ENCODE measurements around the gene HIGD1B.
A peak's percentile ranks its signal among the peaks of the same experiment; 100 is the strongest.

The HIGD1B gene

DNA sequence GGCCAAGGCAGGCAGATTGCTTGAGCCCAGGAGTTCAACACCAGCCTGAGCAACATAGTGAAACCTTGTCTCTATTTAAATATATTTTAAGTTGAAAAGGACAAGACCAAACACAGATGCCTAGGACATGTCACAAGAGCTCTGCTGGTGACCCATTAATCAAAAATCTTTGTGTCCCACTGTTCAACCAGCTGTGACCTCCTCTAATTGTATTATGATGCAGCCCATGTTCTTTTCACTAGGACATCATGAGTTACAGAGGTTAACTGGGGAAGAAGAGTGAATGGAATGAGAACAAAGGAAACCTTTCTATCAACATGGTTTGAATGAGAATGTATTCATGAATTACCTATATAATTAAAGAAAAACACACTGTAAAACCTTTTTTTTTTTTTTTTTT lies 44.6 kb downstream of the HIGD1B start:
- H4K20me1 ChIP-seq (ENCODE audit: low read depth, low read length): peaks cover 5% of the 10 kb centered on the region; the same call in 1 of the 2 replicates

DNA sequence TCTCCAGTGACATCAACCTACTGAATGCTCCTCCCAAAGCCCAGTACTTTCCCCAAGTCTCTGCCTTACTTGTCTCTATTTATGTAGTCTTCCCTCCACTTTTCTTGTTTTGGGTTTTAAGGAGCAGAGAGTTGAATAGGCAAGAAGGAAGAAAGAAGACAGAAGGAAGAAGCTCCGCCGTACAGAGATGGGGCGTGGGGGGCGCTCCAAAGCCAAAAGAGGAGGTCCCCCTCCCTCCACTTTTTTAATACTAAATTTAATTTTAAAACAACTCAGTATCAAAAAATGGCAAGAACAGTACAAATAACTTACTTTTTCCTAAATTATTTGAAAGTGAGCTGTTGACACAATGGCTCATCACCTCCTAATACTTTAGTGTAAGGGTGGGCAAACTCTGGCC lies 47.0 kb downstream of the HIGD1B start:
- Histone ChIP-seq H3K36me3 (ENCODE audit: low read length) (peaks cover 2% of the 10 kb centered on the region; the same call in 1 of the 2 replicates), H3K9me2 (replicated peaks; ENCODE audit: insufficient read depth, low read length) (no peaks in the 10 kb centered on the region), H3K27ac (ENCODE audit: low read depth, low read length) (no peak overlapping the region), H4K20me1 (ENCODE audit: low read depth, low read length) (no peaks in the 10 kb centered on the region), H3K9ac (ENCODE audit: low read length) (no peak overlapping the region), H3K79me2 (ENCODE audit: insufficient read depth, low read length) (peaks cover 74% of the 10 kb centered on the region), H3F3A (ENCODE audit: insufficient read depth) (no peaks in the 10 kb centered on the region), H3K4me3 (ENCODE audit: insufficient read depth, low read length, poor library complexity, severe bottlenecking) (no peak overlapping the region), H3K27me3 (ENCODE audit: low read length) (no peaks in the 10 kb centered on the region), H3K4me2 (ENCODE audit: low read depth, low read length, poor library complexity, severe bottlenecking) (no peak overlapping the region), H3K9me3 (ENCODE audit: insufficient read depth, low read length) (no peaks in the 10 kb centered on the region), H2AFZ (ENCODE audit: low read depth, low read length, severe bottlenecking) (no peak overlapping the region)
- TF ChIP-seq, protein P1, sequence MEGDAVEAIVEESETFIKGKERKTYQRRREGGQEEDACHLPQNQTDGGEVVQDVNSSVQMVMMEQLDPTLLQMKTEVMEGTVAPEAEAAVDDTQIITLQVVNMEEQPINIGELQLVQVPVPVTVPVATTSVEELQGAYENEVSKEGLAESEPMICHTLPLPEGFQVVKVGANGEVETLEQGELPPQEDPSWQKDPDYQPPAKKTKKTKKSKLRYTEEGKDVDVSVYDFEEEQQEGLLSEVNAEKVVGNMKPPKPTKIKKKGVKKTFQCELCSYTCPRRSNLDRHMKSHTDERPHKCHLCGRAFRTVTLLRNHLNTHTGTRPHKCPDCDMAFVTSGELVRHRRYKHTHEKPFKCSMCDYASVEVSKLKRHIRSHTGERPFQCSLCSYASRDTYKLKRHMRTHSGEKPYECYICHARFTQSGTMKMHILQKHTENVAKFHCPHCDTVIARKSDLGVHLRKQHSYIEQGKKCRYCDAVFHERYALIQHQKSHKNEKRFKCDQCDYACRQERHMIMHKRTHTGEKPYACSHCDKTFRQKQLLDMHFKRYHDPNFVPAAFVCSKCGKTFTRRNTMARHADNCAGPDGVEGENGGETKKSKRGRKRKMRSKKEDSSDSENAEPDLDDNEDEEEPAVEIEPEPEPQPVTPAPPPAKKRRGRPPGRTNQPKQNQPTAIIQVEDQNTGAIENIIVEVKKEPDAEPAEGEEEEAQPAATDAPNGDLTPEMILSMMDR (IDR thresholded peaks at IDR 0.05; ENCODE audit: insufficient read depth, low read length, poor library complexity, severe bottlenecking): no peak
- TF ChIP-seq EZH2phosphoT487 (conservative IDR thresholded peaks at IDR 0.05; ENCODE audit: low read length): no peak

More for the DNA sequence above, 44.6 kb downstream of the HIGD1B start:
- H3K79me2 ChIP-seq (ENCODE audit: insufficient read depth, low read length): peaks cover 79% of the 10 kb centered on the region
- H3F3A ChIP-seq (ENCODE audit: insufficient read depth): no peaks in the 10 kb centered on the region
- no peak overlapping the region for H3K4me2 ChIP-seq (ENCODE audit: low read depth, low read length, poor library complexity, severe bottlenecking)
- no peak overlapping the region for H3K9ac ChIP-seq (ENCODE audit: low read length)
- no peak for TF ChIP-seq EZH2phosphoT487 (conservative IDR thresholded peaks at IDR 0.05; ENCODE audit: low read length)
- TF ChIP-seq, protein P1 (IDR thresholded peaks at IDR 0.05; ENCODE audit: insufficient read depth, low read length, poor library complexity, severe bottlenecking): no peak
- H2AFZ ChIP-seq (ENCODE audit: low read depth, low read length, severe bottlenecking): no peak overlapping the region
- no peaks in the 10 kb centered on the region for H3K9me3 ChIP-seq (ENCODE audit: insufficient read depth, low read length)
- H3K36me3 ChIP-seq (ENCODE audit: low read length): peaks cover 2% of the 10 kb centered on the region; the same call in 1 of the 2 replicates
- no peak overlapping the region for H3K27ac ChIP-seq (ENCODE audit: low read depth, low read length)
- no peak overlapping the region for H3K4me3 ChIP-seq (ENCODE audit: insufficient read depth, low read length, poor library complexity, severe bottlenecking)
- no peaks in the 10 kb centered on the region for H3K9me2 ChIP-seq (replicated peaks; ENCODE audit: insufficient read depth, low read length)
- H3K27me3 ChIP-seq (ENCODE audit: low read length): no peaks in the 10 kb centered on the region

DNA sequence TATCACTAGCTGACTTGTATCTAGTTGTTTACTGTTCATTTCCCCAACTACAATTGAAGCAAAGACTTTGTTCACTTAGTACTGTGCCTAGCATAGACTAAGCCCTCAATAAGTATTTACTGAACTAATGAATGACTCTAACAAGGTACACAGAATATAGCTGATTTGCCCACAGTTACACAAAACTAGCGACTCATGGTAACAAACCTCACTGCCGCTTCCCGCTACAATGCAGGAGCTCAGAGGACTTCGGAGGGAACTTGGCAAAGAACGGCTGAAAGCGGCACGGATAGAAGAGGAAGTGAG lies 51.0 kb downstream of the HIGD1B start:
- H3K4me2 ChIP-seq (ENCODE audit: low read depth, low read length, poor library complexity, severe bottlenecking): peak overlapping the region; percentile 71
- H3K9me2 ChIP-seq (replicated peaks; ENCODE audit: insufficient read depth, low read length): no peaks in the 10 kb centered on the region
- no peak for TF ChIP-seq EZH2phosphoT487 (conservative IDR thresholded peaks at IDR 0.05; ENCODE audit: low read length)
- TF ChIP-seq, protein P1 (IDR thresholded peaks at IDR 0.05; ENCODE audit: insufficient read depth, low read length, poor library complexity, severe bottlenecking): no peak
- no peaks in the 10 kb centered on the region for H3K27me3 ChIP-seq (ENCODE audit: low read length)
- H3K79me2 ChIP-seq (ENCODE audit: insufficient read depth, low read length): peaks cover 46% of the 10 kb centered on the region
- H4K20me1 ChIP-seq (ENCODE audit: low read depth, low read length): no peaks in the 10 kb centered on the region
- no peaks in the 10 kb centered on the region for H3F3A ChIP-seq (ENCODE audit: insufficient read depth)
- H3K4me3 ChIP-seq (ENCODE audit: insufficient read depth, low read length, poor library complexity, severe bottlenecking): peak overlapping the region; percentile 81
- H3K36me3 ChIP-seq (ENCODE audit: low read length): no peaks in the 10 kb centered on the region; the same call in 1 of the 2 replicates
- H3K27ac ChIP-seq (ENCODE audit: low read depth, low read length): peak overlapping the region; percentile 79
- H2AFZ ChIP-seq (ENCODE audit: low read depth, low read length, severe bottlenecking): peak overlapping the region; percentile 53
- no peaks in the 10 kb centered on the region for H3K9me3 ChIP-seq (ENCODE audit: insufficient read depth, low read length)
- peak overlapping the region; percentile 85 for H3K9ac ChIP-seq (ENCODE audit: low read length)

Measured in SU-DHL-6 (cell line).